ENCODE measurements around the gene ORM1.

DNA sequence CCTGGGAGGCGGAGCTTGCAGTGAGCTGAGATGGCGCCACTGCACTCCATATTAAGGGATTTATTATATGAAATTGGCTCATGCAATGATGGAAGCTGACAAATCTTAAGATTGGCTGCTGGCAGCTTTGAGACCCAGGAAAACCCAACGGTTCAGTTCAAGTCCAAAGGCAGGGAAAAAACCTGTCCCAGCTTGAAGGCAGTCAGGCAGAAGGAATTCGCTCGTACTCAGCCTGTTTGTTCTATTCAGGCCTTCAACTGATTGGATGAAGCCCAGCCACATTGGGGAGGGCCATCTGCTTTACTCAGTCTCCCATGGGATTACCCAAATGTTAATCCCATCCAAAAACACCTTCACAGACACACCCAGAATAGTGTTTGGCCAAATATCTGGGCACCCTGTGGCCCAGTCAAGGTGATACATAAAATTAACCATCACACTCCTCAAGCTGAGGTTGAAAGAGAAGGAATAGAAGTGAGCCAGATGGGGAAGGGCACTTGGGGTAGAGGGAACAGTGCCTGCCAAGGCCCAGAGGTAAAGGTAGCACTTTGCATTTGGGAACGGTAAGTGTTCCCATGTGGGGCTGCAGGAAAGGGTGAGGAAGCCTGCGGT, 8.5 kb upstream of the ORM1 start:
- TF ChIP-seq, protein P1, sequence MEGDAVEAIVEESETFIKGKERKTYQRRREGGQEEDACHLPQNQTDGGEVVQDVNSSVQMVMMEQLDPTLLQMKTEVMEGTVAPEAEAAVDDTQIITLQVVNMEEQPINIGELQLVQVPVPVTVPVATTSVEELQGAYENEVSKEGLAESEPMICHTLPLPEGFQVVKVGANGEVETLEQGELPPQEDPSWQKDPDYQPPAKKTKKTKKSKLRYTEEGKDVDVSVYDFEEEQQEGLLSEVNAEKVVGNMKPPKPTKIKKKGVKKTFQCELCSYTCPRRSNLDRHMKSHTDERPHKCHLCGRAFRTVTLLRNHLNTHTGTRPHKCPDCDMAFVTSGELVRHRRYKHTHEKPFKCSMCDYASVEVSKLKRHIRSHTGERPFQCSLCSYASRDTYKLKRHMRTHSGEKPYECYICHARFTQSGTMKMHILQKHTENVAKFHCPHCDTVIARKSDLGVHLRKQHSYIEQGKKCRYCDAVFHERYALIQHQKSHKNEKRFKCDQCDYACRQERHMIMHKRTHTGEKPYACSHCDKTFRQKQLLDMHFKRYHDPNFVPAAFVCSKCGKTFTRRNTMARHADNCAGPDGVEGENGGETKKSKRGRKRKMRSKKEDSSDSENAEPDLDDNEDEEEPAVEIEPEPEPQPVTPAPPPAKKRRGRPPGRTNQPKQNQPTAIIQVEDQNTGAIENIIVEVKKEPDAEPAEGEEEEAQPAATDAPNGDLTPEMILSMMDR (IDR thresholded peaks at IDR 0.05), result no peak
- no peak for TF ChIP-seq POLR2A (IDR thresholded peaks at IDR 0.05)
